GM19035 (cell line): ENCODE measurements around the gene BST1.

Experiments
- ATAC-seq: cut with Tn5 transposase; IDR thresholded peaks from one replicate; pipeline ENCODE4 v1.9.1; 2021; ENCODE audit not compliant: unreplicated experiment

Gene BST1

DNA sequence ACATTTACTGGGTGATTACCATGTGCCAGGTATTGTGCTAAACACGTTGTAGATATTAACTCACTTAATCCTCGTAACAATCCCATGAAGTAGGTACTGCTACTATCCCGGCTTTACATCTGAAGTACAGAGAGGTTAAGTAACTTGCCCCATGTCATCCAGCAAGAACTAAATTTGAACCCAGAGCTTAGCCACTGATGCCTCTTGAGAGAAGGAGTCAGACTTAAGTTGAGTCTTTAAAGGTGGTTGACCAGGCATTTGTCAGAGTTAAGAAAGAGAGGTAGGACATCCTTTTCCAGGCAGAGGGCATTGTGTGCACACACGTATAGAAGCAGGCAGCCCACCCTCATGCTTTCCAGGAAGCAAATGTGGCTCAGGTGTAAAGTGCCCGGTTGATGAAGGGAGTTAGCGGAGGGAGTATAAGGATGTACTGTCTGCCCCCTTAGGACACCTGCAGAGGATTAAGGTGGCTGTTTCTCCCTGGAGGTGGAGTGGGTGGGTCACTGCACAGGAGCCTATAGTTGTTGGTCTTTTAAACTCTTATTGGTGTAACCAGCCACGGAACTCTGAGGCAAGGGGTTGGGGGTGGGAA lies 74.9 kb downstream of the BST1 start:
- ATAC-seq = no peak

DNA sequence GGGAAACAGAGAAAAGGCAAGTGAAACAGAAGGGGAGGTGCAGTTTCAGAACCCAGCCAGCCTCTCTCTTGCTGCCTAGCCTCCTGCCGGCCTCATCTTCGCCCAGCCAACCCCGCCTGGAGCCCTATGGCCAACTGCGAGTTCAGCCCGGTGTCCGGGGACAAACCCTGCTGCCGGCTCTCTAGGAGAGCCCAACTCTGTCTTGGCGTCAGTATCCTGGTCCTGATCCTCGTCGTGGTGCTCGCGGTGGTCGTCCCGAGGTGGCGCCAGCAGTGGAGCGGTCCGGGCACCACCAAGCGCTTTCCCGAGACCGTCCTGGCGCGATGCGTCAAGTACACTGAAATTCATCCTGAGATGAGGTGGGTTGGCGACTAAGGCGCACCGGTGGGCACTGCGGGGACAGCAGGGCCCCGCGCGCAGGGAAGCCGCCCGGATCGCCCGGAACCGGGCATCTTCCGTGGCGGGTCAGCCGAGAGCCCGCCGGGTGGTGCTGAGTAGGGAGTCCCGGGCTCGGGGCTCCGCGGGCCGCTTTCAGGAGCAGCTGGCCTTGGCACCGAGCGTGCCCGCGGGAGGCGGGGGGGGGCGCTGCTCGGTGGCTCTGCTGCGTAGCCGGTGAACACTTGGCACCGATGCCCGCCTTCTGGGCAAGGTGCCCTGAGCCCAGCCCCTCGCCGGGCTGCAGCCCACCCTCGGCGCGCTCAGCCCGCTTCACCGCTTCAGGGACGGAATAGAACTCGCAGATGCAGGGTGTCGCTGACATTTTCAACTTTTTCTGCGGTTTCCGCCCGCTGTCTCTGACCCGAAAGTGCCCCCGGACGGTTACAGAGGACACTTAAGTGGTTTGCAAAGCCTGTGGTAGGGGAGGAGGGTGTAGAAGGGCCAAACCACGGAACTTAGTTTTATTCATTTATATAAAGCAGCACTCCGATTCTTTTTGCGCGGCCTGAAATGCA lies 75.7 kb downstream of the BST1 start, which contains the start of gene CD38:
Gene CD38, plus strand, starts transcription at position 40 of the 953 bp plus-strand sequence. Its CDS starts 87 bp downstream, at position 127.
- ATAC-seq = peak; percentile 74

DNA sequence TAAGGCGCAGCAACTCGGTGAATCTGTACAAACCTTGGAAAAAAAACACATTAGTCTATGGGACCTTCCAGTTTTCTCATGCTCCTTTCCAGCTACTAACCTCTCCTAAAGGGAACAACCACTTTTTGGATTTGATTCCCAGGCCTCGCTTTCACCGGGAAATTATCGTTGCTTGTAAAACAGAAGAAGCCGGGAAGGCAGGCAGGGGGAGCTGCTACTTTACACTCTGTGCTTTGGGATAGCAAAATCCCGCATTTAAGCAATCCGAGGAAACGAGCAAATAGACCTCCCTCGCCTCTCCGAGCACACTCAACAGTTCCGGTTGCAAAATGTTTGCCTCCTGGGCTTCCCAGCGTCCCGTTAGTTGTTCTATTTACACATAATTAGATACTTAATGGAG lies 76.4 kb downstream of the BST1 start:
- ATAC-seq = no peak

DNA sequence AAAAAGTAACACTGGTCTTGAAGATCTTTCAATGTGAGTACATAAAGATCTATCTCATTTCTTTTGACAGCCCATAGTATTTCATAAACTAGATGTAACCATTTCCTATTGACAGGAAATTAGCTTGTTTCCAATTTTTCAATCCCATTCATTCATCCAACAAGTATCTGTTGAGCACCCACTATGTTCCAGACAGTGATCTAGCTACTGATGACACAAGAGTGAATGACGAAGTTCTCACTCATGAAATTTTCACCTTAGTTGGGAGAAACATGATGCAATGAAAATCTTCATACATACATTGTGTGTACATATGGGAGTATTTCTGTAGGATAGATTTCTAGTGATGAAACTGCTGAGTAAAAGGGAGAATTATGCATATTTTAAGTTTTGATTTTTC lies 76.9 kb downstream of the BST1 start:
- ATAC-seq = no peak

- no peak for ATAC-seq
These were observed 78.7 kb downstream of the BST1 start for GRCh38 chr4:15781427-15782095.
